Measurements from ENCODE around the gene COL20A1.

- TF ChIP-seq, protein P1, sequence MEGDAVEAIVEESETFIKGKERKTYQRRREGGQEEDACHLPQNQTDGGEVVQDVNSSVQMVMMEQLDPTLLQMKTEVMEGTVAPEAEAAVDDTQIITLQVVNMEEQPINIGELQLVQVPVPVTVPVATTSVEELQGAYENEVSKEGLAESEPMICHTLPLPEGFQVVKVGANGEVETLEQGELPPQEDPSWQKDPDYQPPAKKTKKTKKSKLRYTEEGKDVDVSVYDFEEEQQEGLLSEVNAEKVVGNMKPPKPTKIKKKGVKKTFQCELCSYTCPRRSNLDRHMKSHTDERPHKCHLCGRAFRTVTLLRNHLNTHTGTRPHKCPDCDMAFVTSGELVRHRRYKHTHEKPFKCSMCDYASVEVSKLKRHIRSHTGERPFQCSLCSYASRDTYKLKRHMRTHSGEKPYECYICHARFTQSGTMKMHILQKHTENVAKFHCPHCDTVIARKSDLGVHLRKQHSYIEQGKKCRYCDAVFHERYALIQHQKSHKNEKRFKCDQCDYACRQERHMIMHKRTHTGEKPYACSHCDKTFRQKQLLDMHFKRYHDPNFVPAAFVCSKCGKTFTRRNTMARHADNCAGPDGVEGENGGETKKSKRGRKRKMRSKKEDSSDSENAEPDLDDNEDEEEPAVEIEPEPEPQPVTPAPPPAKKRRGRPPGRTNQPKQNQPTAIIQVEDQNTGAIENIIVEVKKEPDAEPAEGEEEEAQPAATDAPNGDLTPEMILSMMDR (IDR thresholded peaks at IDR 0.05) = no peak
- TF ChIP-seq POLR2A (IDR thresholded peaks at IDR 0.05) = no peak
These were observed 32.5 kb upstream of the COL20A1 start for GRCh38 chr20:63260521-63260920.

Measured in testis (tissue), 2 donors.